Measurements from ENCODE around the gene CALN1. TPM values are rescaled to one million over a fixed set of nuclear protein-coding genes. Genes with fewer than 3 reads are reported as not detected.

The CALN1 gene
- total RNA-seq, 1 donor = not detected

- TF ChIP-seq CTCF (IDR thresholded peaks at IDR 0.05; ENCODE audit: insufficient read depth, low read length) = no peak
- DNase-seq (ENCODE audit: low read depth) = no peak
- H3K4me3 ChIP-seq (ENCODE audit: low read depth, low read length) = no peak overlapping the region
Observed at GRCh38 chr7:72403458-72404076, 8.6 kb downstream of the CALN1 start.

DNA sequence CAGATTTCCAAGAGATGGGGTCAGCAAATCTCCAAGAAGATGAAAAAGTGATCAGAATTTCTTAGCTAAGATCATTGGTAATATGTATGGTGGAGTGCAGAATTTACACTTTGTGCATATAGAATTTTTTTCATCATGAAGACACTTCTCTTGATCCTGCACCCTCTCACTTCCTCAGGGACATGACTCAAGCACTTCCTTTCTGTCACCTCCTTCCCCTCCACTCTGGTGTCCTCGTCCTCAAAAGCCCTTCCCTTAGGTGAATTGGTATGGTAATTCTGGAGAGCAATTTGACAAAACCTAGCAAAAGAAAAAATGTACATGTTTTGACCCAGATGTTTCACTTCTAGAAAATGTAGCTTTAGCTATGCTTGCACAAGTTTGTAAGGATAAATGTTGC, 18.1 kb downstream of the CALN1 start:
- no peak overlapping the region for H3K4me3 ChIP-seq (ENCODE audit: low read depth, low read length)
- TF ChIP-seq CTCF (IDR thresholded peaks at IDR 0.05; ENCODE audit: insufficient read depth, low read length) = no peak
- DNase-seq (ENCODE audit: low read depth) = no peak

- no peak overlapping the region for H3K4me3 ChIP-seq (ENCODE audit: low read depth, low read length)
- TF ChIP-seq CTCF (IDR thresholded peaks at IDR 0.05; ENCODE audit: insufficient read depth, low read length) = no peak
- no peak for DNase-seq (ENCODE audit: low read depth)
Observed at GRCh38 chr7:72391821-72392377, 20.2 kb downstream of the CALN1 start.

DNA sequence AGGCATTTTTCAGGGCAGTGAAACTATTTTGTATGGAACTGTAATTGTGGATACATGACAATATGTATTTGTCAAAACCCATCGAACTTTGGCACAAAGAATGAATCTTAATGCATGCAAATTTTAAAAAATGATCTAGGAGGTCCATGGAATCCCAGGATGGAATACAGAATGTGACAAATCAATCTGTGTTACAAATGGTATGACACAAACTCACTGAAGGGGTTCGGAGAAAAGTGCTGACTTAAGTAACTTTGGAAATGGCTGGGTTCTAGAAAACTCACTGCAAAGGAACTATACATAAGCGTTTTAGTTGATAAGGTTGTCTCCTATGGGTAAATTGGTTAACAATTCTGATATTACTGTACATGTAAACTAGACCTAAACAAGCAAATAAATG, 26.0 kb downstream of the CALN1 start:
- H3K4me3 ChIP-seq (ENCODE audit: low read depth, low read length) = no peak overlapping the region
- DNase-seq (ENCODE audit: low read depth) = no peak

GRCh38 chr7:72362246-72362645, 49.9 kb downstream of the CALN1 start:
- DNase-seq (ENCODE audit: low read depth) = no peak

More for the DNA sequence above, 26.0 kb downstream of the CALN1 start:
- no peak for TF ChIP-seq CTCF (IDR thresholded peaks at IDR 0.05; ENCODE audit: insufficient read depth, low read length)

DNA sequence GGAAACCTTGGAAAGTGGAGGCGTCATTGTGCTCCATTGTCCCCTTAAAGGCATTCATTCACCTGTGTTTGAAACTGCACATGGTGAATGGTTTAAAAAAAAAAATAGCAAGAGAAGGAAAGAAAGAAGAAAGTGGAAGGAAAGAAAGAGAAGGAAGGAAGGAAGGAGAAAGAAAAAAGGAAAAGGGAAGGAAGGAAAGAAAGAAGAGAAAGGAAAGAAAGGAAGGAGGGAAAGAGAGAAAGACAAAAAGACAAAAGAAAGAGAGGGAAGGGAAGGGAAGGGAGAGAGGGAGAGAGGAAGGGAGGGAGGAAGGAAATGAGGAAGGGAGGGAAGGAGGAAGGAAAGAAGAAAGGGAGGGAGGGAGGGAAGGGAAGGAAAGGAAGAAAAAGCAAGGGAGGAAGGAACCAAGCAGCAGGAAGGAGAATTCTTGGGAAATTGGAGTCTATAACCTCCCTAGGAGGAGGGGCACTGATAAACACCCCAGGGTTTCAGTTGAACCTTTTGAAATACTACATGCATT, 66.9 kb downstream of the CALN1 start:
- H3K4me3 ChIP-seq (ENCODE audit: low read depth, low read length) = no peak overlapping the region
- no peak for DNase-seq (ENCODE audit: low read depth)
- no peak for TF ChIP-seq CTCF (IDR thresholded peaks at IDR 0.05; ENCODE audit: insufficient read depth, low read length)

More at GRCh38 chr7:72362246-72362645, 49.9 kb downstream of the CALN1 start:
- TF ChIP-seq CTCF (IDR thresholded peaks at IDR 0.05; ENCODE audit: insufficient read depth, low read length) = no peak
- H3K4me3 ChIP-seq (ENCODE audit: low read depth, low read length) = no peak overlapping the region

Data from fibroblast of the aortic adventitia (primary cell).